HG02763 (cell line): ENCODE data around the gene ZMIZ1.

ENCODE experiments used
- ATAC-seq: cut with Tn5 transposase; IDR thresholded peaks from one replicate; pipeline ENCODE4 v1.9.1; 2021; ENCODE audit warnings: mild to moderate bottlenecking, moderate library complexity; ENCODE audit not compliant: unreplicated experiment

The ZMIZ1 gene

GRCh38 chr10:79079054-79079397, 10.3 kb downstream of the ZMIZ1 start:
- ATAC-seq, result no peak

- ATAC-seq, result no peak
Measured at GRCh38 chr10:79079490-79080355, 11.0 kb downstream of the ZMIZ1 start.

GRCh38 chr10:79081353-79082034, 12.7 kb downstream of the ZMIZ1 start:
- ATAC-seq, result no peak

GRCh38 chr10:79082035-79082373, 13.2 kb downstream of the ZMIZ1 start:
- ATAC-seq, result no peak

- ATAC-seq, result no peak
Measured at GRCh38 chr10:79082631-79083596, 14.1 kb downstream of the ZMIZ1 start.

GRCh38 chr10:79084012-79084971, 15.5 kb downstream of the ZMIZ1 start:
- no peak for ATAC-seq

- ATAC-seq, result peak; percentile 38
Measured at GRCh38 chr10:79084972-79085597, 16.3 kb downstream of the ZMIZ1 start.

GRCh38 chr10:79086822-79087221, 18.1 kb downstream of the ZMIZ1 start:
- no peak for ATAC-seq

- ATAC-seq, result no peak
Measured at GRCh38 chr10:79087721-79088120, 19.0 kb downstream of the ZMIZ1 start.

GRCh38 chr10:79088176-79088575, 19.4 kb downstream of the ZMIZ1 start:
- no peak for ATAC-seq

GRCh38 chr10:79088613-79089355, 20.0 kb downstream of the ZMIZ1 start:
- ATAC-seq, result no peak

- ATAC-seq, result no peak
Measured at GRCh38 chr10:79089632-79090031, 20.9 kb downstream of the ZMIZ1 start.

GRCh38 chr10:79090134-79090803, 21.5 kb downstream of the ZMIZ1 start:
- ATAC-seq, result no peak

- no peak for ATAC-seq
Measured at GRCh38 chr10:79092292-79092896, 23.6 kb downstream of the ZMIZ1 start.

GRCh38 chr10:79093658-79094411, 25.1 kb downstream of the ZMIZ1 start:
- peak; percentile 42 for ATAC-seq

- no peak for ATAC-seq
Measured at GRCh38 chr10:79094412-79095175, 25.8 kb downstream of the ZMIZ1 start.

- ATAC-seq, result no peak
Measured at GRCh38 chr10:79095316-79095715, 26.6 kb downstream of the ZMIZ1 start.
